A549 treated with AZD9567 at 1 μM for 4 hours (cell line): ENCODE measurements around the gene PNPLA3. TPM values are rescaled to one million over a fixed set of nuclear protein-coding genes. Genes with fewer than 3 reads are reported as not detected.

Experiments used
- total RNA-seq: library from RNA; stranded (reverse); fragments of 200-300 nt; extraction: Qiagen RNA extraction; gene quantifications from 5 replicates; pipeline ENCODE4 v1.2.3, GENCODE V29; 2022; ENCODE audit not compliant: insufficient read depth

Gene PNPLA3
- total RNA-seq, result 0.62 to 1.0 TPM (median 0.88 TPM) in 4 of 5 replicates, not detected in the other

GRCh38 chr22:43923631-43924464, at the start of gene PNPLA3:
PNPLA3 (plus strand) TSS chr22:43923805; CDS start chr22:43923912, 107 bp downstream.

GRCh38 chr22:43891360-43892182, 32.0 kb upstream of the PNPLA3 start, which contains the start of gene PNPLA5:
PNPLA5 (minus strand) TSS chr22:43892013; CDS start chr22:43891880, 133 bp downstream.

DNA sequence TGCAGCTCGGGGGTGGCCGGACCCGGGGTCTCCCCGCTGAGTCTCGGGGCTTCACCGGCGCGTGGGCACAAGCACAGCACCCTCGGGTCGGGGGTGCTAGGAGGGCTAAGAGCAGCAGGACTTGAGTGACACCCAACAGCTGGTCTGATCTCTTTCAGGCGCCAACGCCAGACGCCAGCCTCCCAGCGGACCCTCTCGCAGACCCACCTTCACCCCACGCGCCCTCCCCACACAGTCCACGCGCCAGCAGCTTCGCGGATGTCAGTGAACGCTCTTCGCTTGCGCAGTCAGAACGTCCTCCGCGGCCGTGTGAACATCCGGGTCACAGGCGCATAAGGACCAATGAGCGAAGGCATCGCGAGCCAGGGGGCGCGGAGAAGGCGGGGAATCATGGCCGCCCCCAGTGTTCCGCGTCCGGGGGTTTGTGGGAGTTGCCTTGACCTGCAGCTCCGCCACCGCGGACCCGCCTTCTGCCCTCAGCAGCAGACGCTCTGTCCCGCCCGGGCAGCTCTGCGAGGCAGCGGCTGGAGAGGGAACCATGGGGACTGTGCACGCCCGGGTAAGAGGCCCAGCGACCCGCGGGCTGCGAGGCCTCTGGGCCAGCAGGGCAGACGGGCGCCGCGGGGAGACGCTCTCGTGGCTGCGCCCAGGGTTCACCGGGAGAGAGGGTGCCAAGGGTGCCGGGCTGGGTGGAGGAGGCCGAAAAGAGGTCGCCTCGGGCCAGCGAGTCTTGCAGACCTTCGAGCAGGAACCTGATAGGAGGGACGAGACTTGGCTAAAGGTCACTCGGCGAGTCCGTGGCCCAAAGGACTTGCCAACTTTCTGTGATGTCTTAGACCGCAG, 31.7 kb downstream of the PNPLA3 start, which contains the start of gene SAMM50:
SAMM50 (plus strand) TSS at position 403 of the 843 bp plus-strand sequence; CDS start at position 539, 136 bp downstream.

Other genes with a start within 250 kb of the PNPLA3 start
- gene EFCAB6, start 111.5 kb upstream of the PNPLA3 start, total RNA-seq, result 0.15 to 0.52 TPM (median 0.51 TPM) in 4 of 5 replicates, not detected in the other
- not detected in 5 replicates for gene SULT4A1, start 61.3 kb upstream of the PNPLA3 start, total RNA-seq
- gene PNPLA5, start 31.8 kb upstream of the PNPLA3 start, total RNA-seq, result 0.05 to 0.06 TPM (median 0.05 TPM) in 3 of 5 replicates, not detected in the others
- 44.4 to 50.4 TPM (median 47.7 TPM) in 5 replicates for gene SAMM50, start 31.6 kb downstream of the PNPLA3 start, total RNA-seq
- 38.4 to 41.5 TPM (median 39.5 TPM) in 5 replicates for gene PARVB, start 100.5 kb downstream of the PNPLA3 start, total RNA-seq